ENCODE results near the gene PLEKHD1. TPM values are rescaled to one million over a fixed set of nuclear protein-coding genes. Genes with fewer than 3 reads are reported as not detected.
"Not testable (repeated sequence)": the region's sequence is repeated elsewhere in the genome, so short reads cannot be mapped to it uniquely, and the experiment has no call there.

The PLEKHD1 gene
- total RNA-seq, 4 donors from 2014 or later, result 0.13 to 2.4 (median 1.8) TPM

DNA sequence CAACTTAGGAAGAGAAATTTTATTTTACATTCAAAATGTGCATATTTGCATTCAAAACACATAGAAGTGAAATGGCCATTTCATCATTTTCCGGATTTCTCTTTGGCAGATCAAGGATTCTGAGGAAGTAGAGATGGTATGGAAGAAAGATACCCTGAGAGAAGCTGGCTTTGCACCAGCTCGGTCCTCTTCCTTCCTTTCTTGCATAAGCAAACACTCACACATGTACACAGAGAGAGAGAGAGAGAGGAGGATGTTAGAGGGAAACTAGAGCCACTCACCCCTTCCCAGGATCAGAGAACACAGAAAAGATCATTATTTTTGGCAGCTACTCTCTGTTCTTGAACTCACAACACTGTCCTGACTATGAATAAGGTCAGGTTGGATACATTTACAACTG lies 15.6 kb upstream of the PLEKHD1 start:
- intact Hi-C loops (cut with DNase I; ENCODE audit: low total_unique reads), result no loop called here
- DNase-seq (ENCODE audit: low spot score in 2 of 2), result no peak
- no peak overlapping the region for H3K4me3 ChIP-seq (ENCODE audit: low read depth, poor library complexity, severe bottlenecking)
- 71 to 77% methylated on average over 2 of the region's 2 CpGs for WGBS, 2 donors
- TF ChIP-seq POLR2A (IDR thresholded peaks at IDR 0.05), result no peak
- TF ChIP-seq, protein P1, sequence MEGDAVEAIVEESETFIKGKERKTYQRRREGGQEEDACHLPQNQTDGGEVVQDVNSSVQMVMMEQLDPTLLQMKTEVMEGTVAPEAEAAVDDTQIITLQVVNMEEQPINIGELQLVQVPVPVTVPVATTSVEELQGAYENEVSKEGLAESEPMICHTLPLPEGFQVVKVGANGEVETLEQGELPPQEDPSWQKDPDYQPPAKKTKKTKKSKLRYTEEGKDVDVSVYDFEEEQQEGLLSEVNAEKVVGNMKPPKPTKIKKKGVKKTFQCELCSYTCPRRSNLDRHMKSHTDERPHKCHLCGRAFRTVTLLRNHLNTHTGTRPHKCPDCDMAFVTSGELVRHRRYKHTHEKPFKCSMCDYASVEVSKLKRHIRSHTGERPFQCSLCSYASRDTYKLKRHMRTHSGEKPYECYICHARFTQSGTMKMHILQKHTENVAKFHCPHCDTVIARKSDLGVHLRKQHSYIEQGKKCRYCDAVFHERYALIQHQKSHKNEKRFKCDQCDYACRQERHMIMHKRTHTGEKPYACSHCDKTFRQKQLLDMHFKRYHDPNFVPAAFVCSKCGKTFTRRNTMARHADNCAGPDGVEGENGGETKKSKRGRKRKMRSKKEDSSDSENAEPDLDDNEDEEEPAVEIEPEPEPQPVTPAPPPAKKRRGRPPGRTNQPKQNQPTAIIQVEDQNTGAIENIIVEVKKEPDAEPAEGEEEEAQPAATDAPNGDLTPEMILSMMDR (IDR thresholded peaks at IDR 0.05), result no peak

DNA sequence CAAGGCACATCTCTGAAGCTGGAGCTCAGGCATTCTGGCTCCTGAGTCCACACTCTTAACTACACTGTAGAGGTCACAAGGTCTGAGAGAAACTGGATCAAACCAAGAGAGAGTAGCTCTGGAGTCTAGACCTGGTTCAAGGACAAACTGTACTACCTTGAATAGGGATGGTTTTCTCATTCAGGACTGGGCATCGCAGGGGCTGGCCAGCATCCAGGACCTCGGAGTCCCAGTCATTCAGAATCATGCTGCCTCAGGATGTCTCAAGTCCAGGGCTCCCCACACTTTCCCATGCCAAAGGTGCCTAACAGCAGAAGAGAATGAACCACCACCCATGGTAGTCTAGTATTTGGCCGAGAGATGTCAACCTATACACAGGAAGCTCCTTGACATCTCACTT lies 13.1 kb upstream of the PLEKHD1 start:
- intact Hi-C loops (cut with DNase I; ENCODE audit: low total_unique reads), result no loop called here
- WGBS, 2 donors, result 82 to 89% methylated on average over 3 of the region's 3 CpGs
- H3K4me3 ChIP-seq (ENCODE audit: low read depth, poor library complexity, severe bottlenecking), result no peak overlapping the region
- DNase-seq (ENCODE audit: low spot score in 2 of 2), result peak in 1 of 2 donors; percentile 78
- no peak for TF ChIP-seq POLR2A (IDR thresholded peaks at IDR 0.05)
- TF ChIP-seq, protein P1 (IDR thresholded peaks at IDR 0.05), result no peak

DNA sequence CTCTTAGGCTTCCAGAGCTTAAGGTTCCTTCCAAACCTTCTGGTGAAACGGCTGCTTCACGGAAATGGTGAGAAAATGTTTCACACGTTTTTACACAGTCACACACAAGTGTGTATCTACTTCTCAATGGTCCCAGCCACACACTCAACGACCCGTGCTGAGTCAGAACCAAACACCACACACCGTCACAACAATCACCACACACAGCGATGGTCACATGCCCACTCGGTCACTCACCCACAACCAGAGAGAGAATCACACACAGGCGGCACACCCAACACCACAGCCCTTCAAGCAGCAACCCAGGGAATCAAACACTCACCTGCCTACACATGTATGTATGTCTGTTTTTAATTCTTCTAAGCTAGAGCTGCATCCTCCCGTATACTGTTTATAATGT lies 12.6 kb upstream of the PLEKHD1 start:
- WGBS, 2 donors, result 86 to 87% methylated on average over 10 of the region's 10 CpGs
- H3K4me3 ChIP-seq (ENCODE audit: low read depth, poor library complexity, severe bottlenecking), result no peak overlapping the region
- TF ChIP-seq, protein P1 (IDR thresholded peaks at IDR 0.05), result no peak
- TF ChIP-seq POLR2A (IDR thresholded peaks at IDR 0.05), result no peak
- peak in 1 of 2 donors; percentile 49 for DNase-seq (ENCODE audit: low spot score in 2 of 2)
- intact Hi-C loops (cut with DNase I; ENCODE audit: low total_unique reads), result no loop called here

DNA sequence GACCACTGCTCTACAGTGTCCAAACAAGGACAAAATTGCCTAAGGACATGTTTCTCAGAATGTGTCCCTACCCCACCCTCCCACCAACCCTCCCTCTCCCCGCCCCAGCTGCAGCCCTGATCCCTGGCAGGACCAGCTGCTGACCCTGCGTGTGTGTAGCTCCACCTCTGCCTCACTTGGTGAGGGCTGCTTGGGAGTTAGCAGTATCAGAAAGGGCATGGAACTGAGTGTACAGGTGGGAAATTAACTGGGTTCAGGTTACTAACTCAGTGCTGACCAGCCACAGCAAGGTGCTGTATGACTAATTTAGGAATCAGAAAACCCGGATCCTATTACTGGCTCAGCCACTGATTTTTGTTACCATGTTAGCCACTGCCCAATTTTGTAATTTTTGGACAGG lies 11.3 kb upstream of the PLEKHD1 start:
- WGBS, 2 donors, result 47 to 73% methylated on average over 3 of the region's 3 CpGs
- TF ChIP-seq POLR2A (IDR thresholded peaks at IDR 0.05), result no peak
- TF ChIP-seq, protein P1 (IDR thresholded peaks at IDR 0.05), result no peak
- intact Hi-C loops (cut with DNase I; ENCODE audit: low total_unique reads), result no loop called here

DNA sequence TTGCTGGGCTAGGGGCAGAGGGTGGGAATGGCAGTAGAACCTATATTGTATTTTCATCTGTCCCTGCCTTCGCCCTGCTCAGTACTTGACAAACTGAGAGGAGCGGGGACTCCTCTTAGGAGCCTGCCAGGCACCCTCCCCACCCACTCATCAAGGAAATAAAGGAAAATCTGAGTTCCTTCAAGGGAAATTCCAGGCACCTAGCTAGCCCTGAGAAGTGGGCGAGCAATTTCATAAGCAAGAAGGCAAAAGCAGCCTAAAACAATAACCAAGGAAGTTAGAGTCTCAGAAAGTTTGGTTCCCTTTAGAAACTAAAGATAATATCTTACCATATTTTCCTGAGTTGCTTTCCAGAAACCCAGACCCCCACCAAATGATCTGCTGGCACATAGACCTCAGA lies 10.6 kb upstream of the PLEKHD1 start:
- no peak for TF ChIP-seq POLR2A (IDR thresholded peaks at IDR 0.05)
- TF ChIP-seq, protein P1 (IDR thresholded peaks at IDR 0.05), result no peak
- intact Hi-C loops (cut with DNase I; ENCODE audit: low total_unique reads), result no loop called here
- DNase-seq (ENCODE audit: low spot score in 2 of 2), result no peak
- WGBS, 2 donors, result 89 to 91% methylated on average over 3 of the region's 3 CpGs
- H3K4me3 ChIP-seq (ENCODE audit: low read depth, poor library complexity, severe bottlenecking), result no peak overlapping the region

More for the DNA sequence above, 11.3 kb upstream of the PLEKHD1 start:
- peak in 1 of 2 donors; percentile 12 for DNase-seq (ENCODE audit: low spot score in 2 of 2)
- H3K4me3 ChIP-seq (ENCODE audit: low read depth, poor library complexity, severe bottlenecking), result no peak overlapping the region

DNA sequence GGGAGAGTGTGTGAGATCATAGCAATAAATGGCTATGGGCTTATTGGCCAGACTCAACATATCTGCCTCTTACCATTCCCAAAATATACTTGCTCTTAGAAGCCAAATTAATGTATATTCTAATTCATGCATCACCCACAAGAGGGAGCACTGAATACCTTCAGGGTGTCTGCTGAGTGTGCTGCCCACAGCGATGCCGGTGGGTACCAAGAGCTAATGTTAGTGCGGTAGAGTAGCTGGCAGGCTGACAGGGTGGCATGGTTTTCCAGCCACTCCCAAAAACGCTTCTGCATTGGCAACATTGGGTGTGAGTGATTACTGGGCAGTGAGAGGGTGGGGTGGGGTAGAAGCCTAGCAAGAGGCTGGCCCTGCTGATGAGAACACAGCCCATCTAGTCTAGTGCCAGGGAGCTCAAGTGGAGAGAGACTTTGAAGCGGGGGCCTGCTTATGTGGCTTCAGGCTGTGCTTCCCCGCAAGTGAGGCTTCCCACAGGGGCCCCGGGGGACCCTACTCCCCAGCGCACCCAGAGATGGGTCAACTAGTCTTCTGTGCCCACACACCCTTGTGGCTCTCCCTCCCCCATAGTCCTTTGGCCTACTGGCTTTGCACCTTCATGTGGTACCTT lies 9.2 kb upstream of the PLEKHD1 start:
- intact Hi-C loops (cut with DNase I; ENCODE audit: low total_unique reads), result no loop called here
- peak in 1 of 2 donors; percentile 45 for DNase-seq (ENCODE audit: low spot score in 2 of 2)
- H3K4me3 ChIP-seq (ENCODE audit: low read depth, poor library complexity, severe bottlenecking), result no peak overlapping the region
- TF ChIP-seq, protein P1 (IDR thresholded peaks at IDR 0.05), result no peak
- TF ChIP-seq POLR2A (IDR thresholded peaks at IDR 0.05), result no peak
- WGBS, 2 donors, result 70 to 76% methylated on average over 8 of the region's 8 CpGs

DNA sequence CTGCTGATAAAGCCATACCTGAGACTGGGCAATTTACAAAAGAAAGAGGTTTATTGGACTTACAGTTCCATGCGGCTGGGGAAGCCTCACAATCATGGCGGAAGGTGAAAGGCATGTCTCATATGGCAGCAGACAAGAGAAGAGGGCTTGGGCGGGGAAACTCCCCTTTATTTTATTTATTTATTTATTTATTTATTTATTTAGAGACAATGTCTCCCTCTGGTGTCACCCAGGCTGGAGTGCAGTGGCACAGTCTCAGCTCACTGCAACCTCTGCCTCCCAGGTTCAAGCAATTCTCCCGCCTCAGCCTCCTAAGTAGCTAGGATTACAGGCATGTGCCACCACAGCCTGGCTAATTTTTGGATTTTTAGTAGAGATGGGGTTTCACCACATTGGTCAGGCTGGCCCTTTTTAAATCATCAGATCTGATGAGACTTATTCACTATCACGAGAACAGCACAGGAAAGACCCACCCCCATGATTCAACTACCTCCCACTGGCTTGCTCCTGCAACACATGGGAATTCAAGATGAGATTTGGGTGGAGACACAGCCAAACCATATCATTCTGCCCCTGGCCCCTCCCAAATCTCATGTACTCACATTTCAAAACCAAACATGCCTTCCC lies 7.6 kb upstream of the PLEKHD1 start:
- WGBS, 2 donors, result 96% methylated on average over 5 of the region's 5 CpGs
- intact Hi-C loops (cut with DNase I; ENCODE audit: low total_unique reads); H3K4me3 ChIP-seq (ENCODE audit: low read depth, poor library complexity, severe bottlenecking): not testable (repeated sequence)
- peak in 1 of 2 donors; percentile 72 for DNase-seq (ENCODE audit: low spot score in 2 of 2)

DNA sequence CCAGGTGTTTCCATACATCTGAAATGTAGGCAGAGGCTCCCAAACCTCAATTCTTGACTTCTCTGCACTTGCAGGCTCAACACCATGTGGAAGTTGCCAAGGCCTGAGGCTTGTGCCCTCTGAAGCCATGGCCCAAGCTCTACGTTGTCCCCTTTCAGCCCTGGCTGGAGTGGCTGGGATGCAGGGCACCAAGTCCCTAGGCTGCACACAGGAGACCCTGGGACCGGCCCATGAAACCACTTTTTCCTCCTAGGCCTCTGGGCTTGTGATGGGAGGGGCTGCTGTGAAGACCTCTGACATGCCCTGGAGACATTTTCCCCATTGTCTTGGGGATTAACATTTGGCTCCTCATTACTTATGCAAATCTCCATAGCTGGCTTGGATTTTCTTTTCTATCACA lies 6.5 kb upstream of the PLEKHD1 start:
- 82 to 83% methylated on average over 2 of the region's 2 CpGs for WGBS, 2 donors
- peak in 1 of 2 donors; percentile 73 for DNase-seq (ENCODE audit: low spot score in 2 of 2)
- H3K4me3 ChIP-seq (ENCODE audit: low read depth, poor library complexity, severe bottlenecking); intact Hi-C loops (cut with DNase I; ENCODE audit: low total_unique reads): not testable (repeated sequence)
